ENCODE data around the gene SKA1.

GRCh38 chr18:50341443-50341842 is 33.4 kb upstream of the SKA1 start:
- TF ChIP-seq YY1 (IDR thresholded peaks at IDR 0.05; ENCODE audit: insufficient read depth, insufficient read length) (no peak), ZNF274 (IDR thresholded peaks at IDR 0.05; ENCODE audit: low read depth, low read length) (no peak), SUZ12 (IDR thresholded peaks at IDR 0.05; ENCODE audit: extremely low read depth, insufficient read depth, insufficient read length) (no peak)

Data from NT2/D1 (cell line).